ENCODE results near the gene BCAS4.

BCAS4 gene

GRCh38 chr20:50858525-50858924 is 63.7 kb downstream of the BCAS4 start:
- no peak for DNase-seq

DNA sequence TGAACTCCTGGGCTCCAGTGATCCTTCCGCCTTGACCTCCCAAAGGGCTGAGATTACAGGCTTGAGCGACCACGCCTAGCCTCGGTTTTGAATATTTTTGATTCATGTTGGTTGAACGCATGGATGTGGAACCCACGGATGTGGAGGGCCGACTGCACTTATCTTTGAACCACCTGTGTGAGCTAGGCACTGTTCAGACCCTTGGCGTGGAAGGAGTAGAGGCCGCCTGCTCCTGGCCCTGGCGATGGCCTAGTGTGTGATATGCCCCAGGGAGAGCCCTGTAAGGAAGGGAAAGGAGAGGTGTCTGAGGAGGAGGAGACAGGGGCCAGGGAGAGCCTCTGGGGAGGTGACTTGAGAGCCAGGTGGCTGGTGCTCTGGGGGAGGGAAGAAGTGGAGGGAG is 64.3 kb downstream of the BCAS4 start:
- DNase-seq = no peak

DNA sequence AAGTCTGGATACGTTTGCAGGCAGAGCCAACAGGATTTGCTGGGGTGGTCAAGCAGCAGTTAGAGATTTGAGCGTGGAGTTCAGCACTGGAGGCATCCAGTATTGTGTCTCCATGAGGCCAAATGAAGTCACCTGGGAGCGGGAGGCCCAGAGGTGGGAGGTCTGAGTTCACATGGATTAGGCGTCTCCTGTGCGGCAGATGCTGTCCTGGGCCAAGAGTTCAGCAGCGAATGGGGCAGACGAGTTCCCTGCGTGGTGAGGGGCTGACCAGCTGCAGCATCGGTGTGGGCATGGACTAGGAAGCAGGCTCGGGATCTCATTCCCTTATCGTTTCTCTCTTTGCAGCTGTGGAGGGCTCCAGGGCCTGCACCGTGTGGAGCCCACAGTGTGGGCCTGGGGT is 66.2 kb downstream of the BCAS4 start:
- DNase-seq = no peak

- no peak for DNase-seq
Observed at GRCh38 chr20:50862546-50862945, 67.7 kb downstream of the BCAS4 start.

DNA sequence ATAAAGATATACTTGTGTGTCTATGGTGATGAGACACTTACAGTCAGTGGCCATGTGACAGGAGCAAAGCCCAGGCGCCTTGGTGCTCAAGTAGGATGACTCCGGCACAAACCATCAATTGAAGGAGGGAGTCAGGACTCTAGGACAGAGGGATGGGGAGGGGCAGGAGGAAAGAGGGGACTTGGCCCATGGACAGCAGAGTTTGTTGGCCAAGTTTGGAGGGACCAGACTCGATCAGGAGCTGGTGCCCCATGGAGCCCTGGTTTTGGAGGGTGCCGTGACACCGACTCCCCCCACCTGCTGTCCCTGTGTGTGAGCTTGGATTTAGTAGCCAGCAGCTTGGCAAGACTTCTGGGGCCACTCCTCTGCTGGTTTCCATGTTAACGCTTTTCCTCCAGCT is 70.3 kb downstream of the BCAS4 start:
- DNase-seq = no peak

GRCh38 chr20:50865591-50865990 is 70.7 kb downstream of the BCAS4 start:
- DNase-seq = no peak

- no peak for DNase-seq
Observed at GRCh38 chr20:50866036-50866685, 71.3 kb downstream of the BCAS4 start.

DNA sequence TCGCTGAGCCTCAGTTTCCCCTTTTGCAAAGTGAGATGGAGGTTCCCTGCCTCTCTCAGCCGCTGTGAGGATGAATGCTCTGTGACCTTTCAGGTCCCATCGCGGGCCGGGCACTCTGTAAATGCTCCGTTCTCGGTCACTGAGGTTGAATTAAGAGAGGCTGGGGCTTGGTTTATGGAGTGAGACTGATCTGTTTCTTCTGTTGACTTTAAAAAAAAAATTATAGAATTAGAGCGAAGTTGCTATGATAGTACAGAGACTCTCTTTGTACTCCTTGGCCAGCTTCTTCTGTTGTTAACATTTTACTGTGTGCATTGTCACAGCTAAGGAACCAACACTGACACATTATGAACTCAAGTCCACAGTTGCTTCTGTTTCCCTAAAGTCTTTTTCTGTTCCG is 72.0 kb downstream of the BCAS4 start:
- no peak for DNase-seq

DNA sequence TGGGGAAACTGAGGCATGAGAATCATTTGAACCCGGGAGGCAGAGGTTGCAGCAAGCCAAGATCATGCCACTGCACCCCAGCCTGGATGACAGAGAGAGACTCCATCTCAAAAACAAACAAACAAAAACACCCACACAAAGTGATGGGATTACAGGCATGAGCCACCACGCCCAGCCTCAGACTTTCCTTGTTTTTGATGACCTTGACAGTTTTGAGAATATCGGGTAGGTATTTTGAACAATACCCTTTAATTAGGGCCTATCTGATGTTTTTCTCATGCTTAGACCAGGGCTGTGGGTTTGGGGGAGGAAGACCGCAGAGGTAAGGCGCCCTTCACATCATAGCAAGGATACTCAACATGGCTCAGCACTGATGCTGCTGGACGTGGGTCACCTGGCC is 72.9 kb downstream of the BCAS4 start:
- DNase-seq = no peak

DNA sequence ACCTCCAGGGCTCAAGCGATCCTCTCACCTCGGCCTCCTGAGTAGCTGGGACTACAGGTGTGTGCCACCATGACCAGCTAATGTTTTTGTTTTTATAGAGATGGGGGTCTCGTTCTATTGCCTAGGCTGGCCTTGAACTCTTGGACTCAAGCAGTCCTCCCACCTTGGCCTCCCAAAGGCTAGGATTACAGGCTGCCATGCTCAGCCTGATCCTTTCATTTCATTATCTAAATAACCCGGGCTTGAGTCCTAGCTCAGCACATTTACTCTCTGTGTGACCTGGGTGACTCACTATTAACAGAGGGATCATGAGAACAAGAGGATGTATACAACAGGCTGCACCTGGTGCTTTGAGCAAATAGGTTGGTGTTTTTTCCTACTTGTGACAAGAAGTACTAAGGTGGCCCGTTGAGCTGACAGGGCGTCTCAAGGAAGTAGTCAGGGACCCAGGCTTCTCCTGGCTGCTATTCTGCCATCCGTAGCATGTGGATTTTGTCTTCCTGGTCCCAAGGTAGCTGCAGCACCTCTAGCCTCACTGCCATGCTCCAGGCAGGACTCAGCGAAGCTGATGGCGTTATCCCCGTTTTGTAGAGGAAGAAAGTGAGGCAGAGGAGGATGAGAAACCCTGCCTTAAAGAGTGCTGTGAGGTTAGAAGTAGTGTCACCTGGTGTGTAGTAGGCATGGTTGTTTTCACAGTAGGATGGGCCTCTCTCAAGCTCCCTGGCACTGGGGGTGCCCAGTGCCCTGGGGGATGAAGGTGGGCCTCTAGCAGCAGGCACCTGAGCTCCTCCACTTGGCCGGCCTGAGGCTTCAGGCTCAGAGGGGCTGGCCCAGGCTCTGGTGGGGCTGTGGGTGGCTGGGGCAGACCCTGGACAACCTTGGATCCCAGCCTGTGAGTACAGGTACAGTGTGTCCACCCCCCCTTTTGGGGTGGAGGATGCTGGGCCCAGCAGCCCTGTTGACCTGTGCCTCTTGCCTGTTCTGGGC is 73.9 kb downstream of the BCAS4 start:
- DNase-seq = no peak

DNA sequence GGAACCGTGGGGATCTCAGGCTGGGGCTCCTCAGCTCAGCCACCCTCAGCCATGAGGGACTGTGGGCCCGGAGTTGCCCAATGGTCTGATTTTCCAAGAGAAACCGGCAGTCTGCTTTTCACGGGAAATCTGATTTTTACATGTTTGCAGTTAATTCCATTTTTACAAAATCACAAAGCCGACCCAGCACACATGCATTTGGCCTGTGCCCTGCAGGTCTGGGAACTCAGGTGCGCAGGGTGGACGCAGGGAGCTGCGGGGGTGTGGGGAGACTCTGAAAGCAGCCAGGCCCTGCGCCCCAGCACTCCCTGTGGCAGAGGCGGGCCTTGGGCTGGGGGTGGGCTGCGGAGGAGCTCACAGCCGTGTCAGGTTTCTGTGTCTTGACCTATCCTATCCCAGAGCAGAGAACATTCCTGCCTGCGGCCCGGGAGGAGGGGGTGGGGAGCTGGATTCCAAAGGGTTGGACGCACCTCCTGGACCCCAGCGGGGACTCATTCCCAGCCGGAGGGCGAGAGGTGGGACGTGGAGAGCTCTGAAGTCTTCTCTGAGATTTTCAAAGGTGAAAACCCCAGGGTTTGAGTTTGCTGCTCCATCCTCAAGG is 75.8 kb downstream of the BCAS4 start:
- DNase-seq = no peak

- DNase-seq = no peak
Observed at GRCh38 chr20:50872560-50873425, 77.9 kb downstream of the BCAS4 start.

DNA sequence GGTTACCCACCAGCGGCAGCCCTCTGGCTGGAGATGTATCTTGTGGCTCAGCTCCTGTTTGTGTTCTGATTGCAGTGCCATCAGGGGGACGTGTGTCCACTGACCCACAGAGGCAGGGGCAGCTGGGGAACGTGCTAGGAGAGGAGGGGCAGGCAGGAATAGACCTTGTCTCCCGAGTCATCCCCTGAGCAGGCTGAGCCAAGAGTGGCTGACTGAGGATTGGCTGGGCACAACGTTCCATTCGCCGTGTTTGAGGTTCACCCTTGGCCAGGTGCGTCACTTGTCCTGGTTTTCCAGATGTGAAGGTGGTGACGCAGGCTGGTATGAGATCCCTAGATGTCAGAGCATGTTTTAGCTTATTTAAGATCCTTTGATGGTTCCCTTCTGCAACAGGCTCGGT is 78.7 kb downstream of the BCAS4 start:
- no peak for DNase-seq

DNA sequence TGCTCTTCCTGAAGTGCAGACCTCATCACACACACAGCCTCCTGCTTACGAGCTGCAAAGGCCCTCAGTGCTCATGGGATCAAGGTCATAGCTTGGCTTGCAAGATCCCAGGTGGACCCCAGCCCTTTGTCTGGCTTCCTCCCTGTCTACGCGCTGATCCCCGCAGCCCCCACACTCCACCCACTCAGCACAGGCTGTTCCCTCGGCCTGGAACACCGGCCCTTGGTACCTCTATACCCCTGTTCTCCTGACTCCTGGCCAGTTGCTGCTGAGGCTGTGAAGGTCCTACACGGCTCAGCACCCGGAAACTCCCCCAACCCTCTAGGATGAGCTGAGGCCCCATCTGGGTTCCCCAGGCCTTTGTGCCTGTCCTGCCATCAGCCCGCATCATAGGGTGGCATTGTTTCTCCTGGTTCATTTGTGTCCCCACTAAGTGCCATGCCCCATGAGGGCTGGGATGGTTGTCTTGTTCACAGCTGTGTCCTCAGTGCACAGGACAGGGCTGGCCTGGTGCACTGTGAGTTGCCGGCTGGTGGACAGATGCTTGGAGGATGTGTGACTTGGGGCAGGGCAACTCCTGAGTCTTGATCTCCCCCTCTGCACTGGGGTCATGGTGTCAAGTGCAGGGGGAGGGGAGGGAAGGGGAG is 79.4 kb downstream of the BCAS4 start:
- DNase-seq = no peak

GRCh38 chr20:50874758-50875665 is 80.2 kb downstream of the BCAS4 start:
- no peak for DNase-seq

DNA sequence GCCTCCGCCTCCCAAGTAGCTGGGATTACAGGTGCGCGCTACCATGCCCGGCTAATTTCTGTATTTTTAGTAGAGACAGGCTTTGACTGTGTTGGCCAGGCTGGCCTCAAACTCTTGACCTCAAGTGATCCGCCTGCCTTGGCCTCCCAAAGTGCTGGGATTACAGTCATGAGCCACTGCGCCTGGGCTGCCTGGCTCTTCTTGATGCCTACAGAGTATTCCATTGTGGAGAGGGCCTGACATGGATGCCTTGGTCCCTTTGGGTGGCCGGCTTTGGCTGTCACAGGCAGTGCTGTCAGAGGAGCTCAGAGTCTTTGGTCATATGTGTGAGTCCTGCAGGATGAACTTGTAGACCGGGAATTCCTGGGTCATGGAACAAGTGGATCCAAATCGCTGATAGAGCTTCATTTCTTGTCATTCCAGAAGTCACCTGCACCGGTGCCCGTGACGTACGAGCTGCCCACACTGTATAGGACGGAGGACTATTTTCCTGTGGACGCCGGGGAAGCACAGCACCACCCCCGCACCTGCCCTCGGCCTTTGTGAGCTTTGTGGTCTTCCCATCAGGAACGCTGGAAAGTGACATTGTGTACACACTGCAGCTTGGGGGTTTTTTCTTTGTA is 81.3 kb downstream of the BCAS4 start:
- no peak for DNase-seq

DNA sequence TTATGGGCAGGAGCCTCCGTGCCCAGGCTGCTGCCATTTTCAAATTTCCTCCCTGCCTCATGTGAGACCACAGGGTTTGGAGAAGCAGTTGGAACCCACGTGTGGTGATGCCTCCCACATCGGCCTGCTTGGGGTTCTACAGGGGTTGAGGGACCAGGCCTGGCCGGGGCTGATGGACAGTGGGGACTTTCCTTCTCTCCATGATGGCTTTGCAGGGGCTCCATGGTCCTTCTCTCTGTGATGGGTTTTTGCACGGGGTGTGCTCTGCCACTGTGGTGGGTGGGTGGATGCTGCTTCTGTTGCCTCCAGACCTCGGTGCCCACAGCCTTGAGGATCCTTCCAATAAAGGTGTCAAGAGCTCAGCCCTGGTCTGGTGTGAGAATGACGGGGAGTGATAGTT is 82.0 kb downstream of the BCAS4 start:
- DNase-seq = no peak

- no peak for DNase-seq
Observed at GRCh38 chr20:50877232-50877743, 82.4 kb downstream of the BCAS4 start.

DNA sequence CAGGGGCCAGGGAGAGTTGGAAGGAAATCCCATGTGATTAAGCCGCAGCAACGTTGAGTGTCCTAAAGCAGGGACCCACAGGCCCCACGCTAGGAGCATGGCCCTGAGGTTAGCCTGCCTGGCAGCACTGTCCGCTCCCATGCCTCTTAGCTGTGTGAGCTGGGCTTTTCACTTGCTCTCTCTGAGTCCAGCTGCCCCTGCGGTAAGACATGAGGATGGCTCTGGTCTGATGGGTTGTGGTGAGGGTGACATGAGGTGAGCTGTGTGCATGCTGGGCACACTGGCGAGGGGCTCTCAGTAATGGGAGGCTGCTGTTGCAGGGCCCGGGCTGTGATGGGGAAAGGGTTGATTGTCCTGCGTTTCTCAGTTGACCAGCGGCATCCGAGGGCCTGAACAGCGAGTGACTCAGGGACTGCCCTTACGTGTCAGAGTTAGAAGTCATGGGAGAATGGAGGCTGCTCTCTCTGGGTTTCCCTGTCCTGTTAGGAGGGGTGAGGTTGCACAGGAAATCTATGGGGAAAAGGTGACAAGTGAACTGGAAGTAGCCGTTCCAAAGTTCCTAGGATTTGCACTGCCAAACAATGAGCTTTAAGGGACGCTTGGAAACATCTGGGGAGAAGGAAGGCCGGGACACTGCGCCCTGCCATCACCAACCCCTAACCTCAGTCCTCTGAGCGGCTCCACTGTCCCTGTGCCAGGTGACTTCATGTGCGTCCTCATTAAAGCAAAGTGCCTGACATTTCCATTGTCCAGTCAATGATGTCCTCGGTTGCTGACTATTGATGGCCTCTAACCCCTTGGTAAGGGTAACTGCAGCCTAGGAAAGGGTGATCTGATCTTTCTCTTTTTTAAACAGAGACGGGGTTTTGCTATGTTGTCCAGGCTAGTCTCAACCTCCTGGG is 85.0 kb downstream of the BCAS4 start:
- DNase-seq = no peak

Data from NCI-H446 treated with DMSO at 0.1 percent for 48 hours (cell line).